ENCODE measurements around the gene TSNAX. TPM values are rescaled to one million over a fixed set of nuclear protein-coding genes. Genes with fewer than 3 reads are reported as not detected.

TSNAX gene
- total RNA-seq, 1 experiment from 2014 or later = 47.1 TPM

GRCh38 chr1:231563247-231563646 lies 34.8 kb downstream of the TSNAX start:
- H3K4me3 ChIP-seq (replicated peaks in 1 of 2; ENCODE audit: low read depth in 1 of 2, low read length in 2 of 2) = no peak overlapping the region
- no peak for ATAC-seq
- peaks cover 7% of the 10 kb centered on the region; the same call in 1 of the 2 replicates for H3K79me2 ChIP-seq (ENCODE audit: insufficient read depth, low read length)
- intact Hi-C loops (cut with micrococcal nuclease) = no loop called here
- H2AFZ ChIP-seq (ENCODE audit: low read depth, low read length, poor library complexity, severe bottlenecking) = no peak overlapping the region
- H4K20me1 ChIP-seq (ENCODE audit: insufficient read depth) = no peaks in the 10 kb centered on the region
- no peak overlapping the region for H3K27ac ChIP-seq (ENCODE audit: low read depth, low read length)
- ChIA-PET POLR2A (no interaction called here), CTCF (interaction anchor here (0.6 kb wide), 1 partner anchor 108 kb away, joined by 3 read pairs; no protein-coding TSS in a partner anchor), RAD21 (ENCODE audit: low non-redundant PET in 1 of 2, low total read pairs in 2 of 2, uncharacterized antibody in 2 of 2, unreplicated experiment in 2 of 2) (no interaction called here)
- H3K9ac ChIP-seq (ENCODE audit: low read length) = no peak overlapping the region
- TF ChIP-seq RAD21 (IDR thresholded peaks at IDR 0.05; ENCODE audit: low read depth) (no peak), TCF7L2 (IDR thresholded peaks at IDR 0.05; ENCODE audit: borderline replicate concordance, extremely low read depth, insufficient read depth, insufficient read length) (no peak), EZH2phosphoT487 (IDR thresholded peaks at IDR 0.05; ENCODE audit: borderline replicate concordance) (no peak), POLR2AphosphoS5 (IDR thresholded peaks at IDR 0.05; ENCODE audit: low read depth, low read length) (no peak), FOSL1 (IDR thresholded peaks at IDR 0.05; ENCODE audit: low read depth) (no peak), REST (IDR thresholded peaks at IDR 0.05; ENCODE audit: low read depth) (no peak), CBX3 (IDR thresholded peaks at IDR 0.05; ENCODE audit: low read depth) (no peak)
- no peaks in the 10 kb centered on the region for H3K9me3 ChIP-seq (ENCODE audit: control insufficient read depth in 1 of 2, insufficient read depth in 1 of 2, low read depth in 1 of 2, low read length in 2 of 2)
- H3K4me1 ChIP-seq (ENCODE audit: control insufficient read depth in 1 of 2, insufficient read depth in 2 of 2, low read length in 2 of 2) = no peaks in the 10 kb centered on the region
- H3K4me2 ChIP-seq (ENCODE audit: low read length) = no peak overlapping the region
- BruUV-seq (replicated peaks) = no TSS peak
- H3K27me3 ChIP-seq (ENCODE audit: insufficient read depth, low read length) = no peaks in the 10 kb centered on the region
- H3K9me2 ChIP-seq (ENCODE audit: insufficient read depth) = no peaks in the 10 kb centered on the region
- DNase-seq (ENCODE audit: low read depth, low spot score) = no peak
- peaks cover 5 to 6% of the 10 kb centered on the region in 2 experiments; a peak in 2 of 4 replicates for H3K36me3 ChIP-seq (ENCODE audit: control insufficient read depth in 1 of 2, insufficient read depth in 2 of 2, low read length in 2 of 2)
